D721Med (cell line): ENCODE results near the gene MAMLD1.
A peak's percentile ranks its signal among the peaks of the same experiment; 100 is the strongest.

Experiments
- DNase-seq: peaks from one replicate; pipeline ENCODE4 v3.0.0; 2011; ENCODE audit warnings: low spot score; ENCODE audit not compliant: insufficient read length
- FAIRE-seq: peaks from 2 replicates; lab custom pipeline; 2011; peaks lifted over from hg19 to GRCh38; lab: Jason Lieb, UNC
- TF ChIP-seq, protein P1 (sequence below): IDR thresholded peaks from 2 replicates; pipeline ENCODE4 v1.5.1; 2012; ENCODE audit warnings: mild to moderate bottlenecking, control low read depth; ENCODE audit not compliant: insufficient read depth; ENCODE audit errors: missing control alignments

MAMLD1 gene

GRCh38 chrX:150363561-150364346, 637 bp downstream of the MAMLD1 start:
- FAIRE-seq = no peak
- DNase-seq = no peak
- TF ChIP-seq, protein P1, sequence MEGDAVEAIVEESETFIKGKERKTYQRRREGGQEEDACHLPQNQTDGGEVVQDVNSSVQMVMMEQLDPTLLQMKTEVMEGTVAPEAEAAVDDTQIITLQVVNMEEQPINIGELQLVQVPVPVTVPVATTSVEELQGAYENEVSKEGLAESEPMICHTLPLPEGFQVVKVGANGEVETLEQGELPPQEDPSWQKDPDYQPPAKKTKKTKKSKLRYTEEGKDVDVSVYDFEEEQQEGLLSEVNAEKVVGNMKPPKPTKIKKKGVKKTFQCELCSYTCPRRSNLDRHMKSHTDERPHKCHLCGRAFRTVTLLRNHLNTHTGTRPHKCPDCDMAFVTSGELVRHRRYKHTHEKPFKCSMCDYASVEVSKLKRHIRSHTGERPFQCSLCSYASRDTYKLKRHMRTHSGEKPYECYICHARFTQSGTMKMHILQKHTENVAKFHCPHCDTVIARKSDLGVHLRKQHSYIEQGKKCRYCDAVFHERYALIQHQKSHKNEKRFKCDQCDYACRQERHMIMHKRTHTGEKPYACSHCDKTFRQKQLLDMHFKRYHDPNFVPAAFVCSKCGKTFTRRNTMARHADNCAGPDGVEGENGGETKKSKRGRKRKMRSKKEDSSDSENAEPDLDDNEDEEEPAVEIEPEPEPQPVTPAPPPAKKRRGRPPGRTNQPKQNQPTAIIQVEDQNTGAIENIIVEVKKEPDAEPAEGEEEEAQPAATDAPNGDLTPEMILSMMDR = no peak

- no peak for FAIRE-seq
- no peak for DNase-seq
- TF ChIP-seq, protein P1 = no peak
These were observed 1.4 kb downstream of the MAMLD1 start for GRCh38 chrX:150364347-150365050.

- no peak for DNase-seq
- no peak for FAIRE-seq
- TF ChIP-seq, protein P1 = peak; percentile 41
These were observed 2.2 kb downstream of the MAMLD1 start for GRCh38 chrX:150365051-150365989.

DNA sequence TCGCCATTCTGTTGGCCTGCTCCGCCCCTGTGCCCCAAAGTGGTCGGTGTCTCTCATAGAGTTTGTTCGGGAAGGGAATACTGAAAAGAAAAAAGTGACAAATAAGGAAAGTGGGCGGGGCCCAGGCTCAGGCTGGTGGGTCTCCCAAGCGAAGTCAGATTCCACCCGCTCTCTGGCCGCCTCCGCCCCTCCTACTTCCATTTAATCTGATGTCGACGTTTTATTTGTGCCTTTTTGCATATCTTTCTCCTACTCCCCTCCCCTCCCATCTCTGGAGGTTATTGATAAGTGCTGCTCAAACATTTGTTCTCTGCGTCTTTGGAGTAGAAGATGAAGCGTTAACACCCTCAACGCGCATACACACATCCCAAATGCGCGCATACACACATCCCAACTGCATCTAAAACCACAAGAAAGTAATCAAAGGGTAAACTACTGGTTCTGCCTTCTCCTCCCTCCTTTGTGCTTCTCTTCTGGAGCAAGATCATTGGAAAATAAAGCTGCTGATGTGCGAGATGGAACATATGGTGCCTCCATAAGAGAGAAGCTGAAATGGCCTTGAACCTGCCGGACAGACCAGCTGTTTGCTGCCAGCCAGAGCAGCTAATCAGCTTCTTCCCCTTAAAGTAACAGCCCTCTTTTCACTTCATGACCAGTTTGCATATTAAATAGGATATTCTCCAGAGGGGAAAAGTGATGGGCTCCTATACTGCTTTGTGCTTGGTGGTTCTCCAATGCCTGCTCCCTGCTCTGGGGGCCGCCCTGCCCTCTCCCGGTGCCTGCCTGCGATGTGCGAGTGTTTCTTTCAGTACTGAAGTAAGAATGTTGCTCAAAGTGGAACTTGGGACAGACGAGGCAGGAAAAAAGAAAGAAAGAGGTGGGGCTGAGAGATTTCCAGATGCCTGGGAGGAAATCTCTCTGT, 3.1 kb downstream of the MAMLD1 start:
- DNase-seq (no peak), FAIRE-seq (no peak)
- TF ChIP-seq, protein P1 = no peak

DNA sequence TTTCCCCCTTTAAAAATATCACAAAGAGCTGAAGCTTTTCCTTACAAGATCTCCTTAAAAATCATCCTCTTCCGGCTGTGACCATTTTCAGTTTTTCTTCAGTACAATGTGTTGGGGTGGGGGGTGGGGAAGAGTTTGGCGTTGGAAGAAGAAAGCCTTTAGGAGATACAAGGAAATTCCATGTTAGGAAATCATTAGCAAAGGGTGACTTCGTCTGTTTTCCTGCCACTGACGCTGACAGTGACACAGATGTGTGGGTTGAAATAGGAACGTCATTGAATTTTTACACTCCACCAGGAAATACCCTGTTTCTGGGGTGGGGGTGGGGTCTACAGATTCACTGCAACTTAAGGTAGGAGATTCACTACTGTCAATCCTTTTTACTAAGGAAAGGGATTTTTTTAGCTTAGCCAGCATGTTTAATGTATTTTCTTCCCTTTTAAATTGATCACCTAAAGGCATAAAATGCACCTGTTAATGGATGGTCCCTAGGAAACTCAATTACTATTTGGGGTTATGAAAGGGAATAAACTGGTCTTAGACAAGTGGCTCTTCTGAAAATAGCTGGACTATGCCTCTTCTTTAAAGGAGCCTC, 3.9 kb downstream of the MAMLD1 start:
- FAIRE-seq (no peak), DNase-seq (no peak)
- TF ChIP-seq, protein P1 = no peak
